ENCODE measurements around the gene PON3. TPM values are rescaled to one million over a fixed set of nuclear protein-coding genes. Genes with fewer than 3 reads are reported as not detected.

The PON3 gene
- total and polyA plus RNA-seq, 2 of the 4 experiments (the other 2 are of a cell fraction): not detected

GRCh38 chr7:95394370-95394769 lies 1.8 kb downstream of the PON3 start:
- TF ChIP-seq CEBPB (IDR thresholded peaks at IDR 0.05; ENCODE audit: low read depth, low read length) (no peak), NFE2L2 (IDR thresholded peaks at IDR 0.05; ENCODE audit: low read depth, low read length) (no peak)
- in situ Hi-C loops (cut with MboI; ENCODE audit: low sequenced_read_pairs): no loop called here
- no TSS peak for BruUV-seq (replicated peaks)
- no peak overlapping the region for H2AK5ac ChIP-seq (ENCODE audit: low read depth, low read length)
- dilution Hi-C loops (cut with HindIII; ENCODE audit: low sequenced_read_pairs, unreplicated experiment): no loop called here
- ATAC-seq (ENCODE audit: low read depth): no peak
- no peak overlapping the region for H4K8ac ChIP-seq (ENCODE audit: low read depth in 2 of 2, low read length in 2 of 2)
- no peaks in the 10 kb centered on the region for H3K36me3 ChIP-seq (ENCODE audit: control insufficient read depth, insufficient read depth, low read length)
- H3K4me3 ChIP-seq (ENCODE audit: insufficient read depth, low read depth, low read length): no peak overlapping the region
- H4K91ac ChIP-seq (ENCODE audit: insufficient read depth, low read depth, low read length): no peak overlapping the region
- DNase-seq: no peak
- no peaks in the 10 kb centered on the region for H3K9me3 ChIP-seq (ENCODE audit: control insufficient read depth, insufficient read depth, low read length)
- no peaks in the 10 kb centered on the region for H3K79me1 ChIP-seq (ENCODE audit: low read depth in 1 of 2, low read length in 2 of 2)
- H3K27me3 ChIP-seq (ENCODE audit: control insufficient read depth, insufficient read depth, low read length): peaks cover 4% of the 10 kb centered on the region
- CTCF ChIA-PET: no interaction called here
- no peak overlapping the region for H3K4ac ChIP-seq (ENCODE audit: low read depth, low read length)
- no peak overlapping the region for H2AFZ ChIP-seq (replicated peaks; ENCODE audit: low read length, poor library complexity)
- no peak overlapping the region for H3K23ac ChIP-seq (ENCODE audit: low read depth, low read length)
- no peak overlapping the region for H3K14ac ChIP-seq (replicated peaks; ENCODE audit: low read depth, low read length)
- H3K18ac ChIP-seq (ENCODE audit: low read depth, low read length): no peak overlapping the region
- H2BK120ac ChIP-seq (ENCODE audit: low read depth, low read length): no peak overlapping the region
- no peak overlapping the region for H2BK15ac ChIP-seq (ENCODE audit: low read depth, low read length)
- H4K20me1 ChIP-seq (ENCODE audit: insufficient read depth, low read length): no peaks in the 10 kb centered on the region
- POLR2A ChIA-PET (ENCODE audit: unreplicated experiment): no interaction called here
- no CpG with 5 or more reads among the region's 3 CpGs for WGBS, 2 experiments (ENCODE audit: extremely low coverage in 2 of 2, insufficient read length in 1 of 2)
- H4K5ac ChIP-seq (ENCODE audit: low read depth, low read length): no peak overlapping the region
- H2BK5ac ChIP-seq (ENCODE audit: low read depth, low read length, poor library complexity, severe bottlenecking): no peak overlapping the region
- intact Hi-C loops (cut with micrococcal nuclease): no loop called here
- H3K27ac ChIP-seq (ENCODE audit: insufficient read depth, low read length): no peak overlapping the region
- no peak overlapping the region for H2AK9ac ChIP-seq (replicated peaks; ENCODE audit: low read depth, low read length, poor library complexity)
- no peaks in the 10 kb centered on the region for H3K4me1 ChIP-seq (ENCODE audit: control insufficient read depth, insufficient read depth, low read length)
- H3K4me2 ChIP-seq (ENCODE audit: low read depth, low read length): no peak overlapping the region
- no peaks in the 10 kb centered on the region for H3K9me1 ChIP-seq (ENCODE audit: insufficient read depth, low read length)
- H3K9ac ChIP-seq (ENCODE audit: low read depth, low read length): no peak overlapping the region
- H3K56ac ChIP-seq (ENCODE audit: extremely low read depth, insufficient read depth, low read length): no peak overlapping the region
- no peak overlapping the region for H2BK20ac ChIP-seq (ENCODE audit: low read depth, low read length)

Data from IMR-90 (cell line).